Mucosa of rectum (tissue), 2 donors: ENCODE data around the gene INPP4A.

Experiments
- H3K27ac ChIP-seq, 2 donors: one replicate each; pipeline ENCODE4 v1.7.0; 2013; ENCODE audit warnings: inconsistent platforms in 2 of 2, low read depth in 2 of 2, low read length in 2 of 2
- H3K27me3 ChIP-seq, 2 donors: one replicate each; pipeline ENCODE4 v1.7.0; 2013; ENCODE audit warnings: low read length in 2 of 2; ENCODE audit not compliant: control insufficient read depth in 2 of 2, insufficient read depth in 2 of 2
- H3K36me3 ChIP-seq, 2 donors: one replicate each; pipeline ENCODE4 v1.7.0; 2013; ENCODE audit warnings: low read length in 2 of 2; ENCODE audit not compliant: control insufficient read depth in 2 of 2, insufficient read depth in 2 of 2
- H3K4me1 ChIP-seq, 2 donors: one replicate each; pipeline ENCODE4 v1.7.0; 2013; ENCODE audit warnings: low read length in 2 of 2, mild to moderate bottlenecking in 1 of 2; ENCODE audit not compliant: control insufficient read depth in 2 of 2, insufficient read depth in 2 of 2
- H3K4me3 ChIP-seq, 2 donors: one replicate each; pipeline ENCODE4 v1.7.0; 2013; ENCODE audit warnings: low read length in 2 of 2
- H3K9ac ChIP-seq, 2 donors: one replicate each; pipeline ENCODE4 v1.7.0; 2013; ENCODE audit warnings: low read length in 2 of 2, low read depth in 1 of 2, mild to moderate bottlenecking in 1 of 2
- H3K9me3 ChIP-seq, 2 donors: one replicate each; pipeline ENCODE4 v1.7.0; 2013; ENCODE audit warnings: low read length in 2 of 2; ENCODE audit not compliant: control insufficient read depth in 2 of 2
- donor health status: healthy.
- donor health status: Normal muscosa, but diverticular disease.

The INPP4A gene

DNA sequence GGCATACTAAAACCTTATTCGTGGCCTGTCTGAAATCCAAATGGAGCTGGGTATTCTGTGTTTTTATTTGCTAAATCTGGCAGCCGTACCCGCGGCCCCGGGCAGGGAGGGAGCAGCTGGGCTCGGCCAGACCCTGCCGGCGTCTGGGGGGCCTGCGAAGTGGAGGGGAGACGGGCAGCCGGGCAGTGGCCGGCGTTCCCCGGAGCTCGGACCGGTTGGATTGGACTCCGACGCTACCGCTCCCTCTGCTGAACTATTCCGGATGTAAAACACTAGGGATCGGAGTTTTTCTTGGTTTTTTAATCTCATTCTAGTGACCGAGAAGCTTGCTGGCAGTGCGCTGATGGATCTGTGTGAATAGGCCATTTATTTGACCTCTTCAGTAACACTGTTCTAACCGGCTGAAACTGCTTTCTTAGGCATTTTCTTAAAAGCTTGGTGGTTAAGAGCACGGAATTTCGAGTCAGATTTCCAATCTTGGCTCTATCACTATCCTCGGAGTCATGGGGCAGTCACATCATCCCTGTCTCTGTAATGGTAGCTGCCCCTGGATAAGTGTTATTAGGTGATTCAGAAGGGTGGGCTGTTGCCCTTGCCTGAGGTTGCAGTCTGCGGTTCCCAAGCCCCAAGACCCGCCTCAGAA is 164.4 kb downstream of the INPP4A start:
- Histone ChIP-seq H3K27ac (peak overlapping the region; percentile 91 to 94), H3K9ac (peak overlapping the region; percentile 93 to 97), H3K27me3 (no peaks in the 10 kb centered on the region), H3K36me3 (peaks cover 17 to 26% of the 10 kb centered on the region in 2 donors), H3K4me3 (peak overlapping the region; percentile 92 to 93), H3K4me1 (peaks cover 14 to 32% of the 10 kb centered on the region in 2 donors), H3K9me3 (no peaks in the 10 kb centered on the region)

DNA sequence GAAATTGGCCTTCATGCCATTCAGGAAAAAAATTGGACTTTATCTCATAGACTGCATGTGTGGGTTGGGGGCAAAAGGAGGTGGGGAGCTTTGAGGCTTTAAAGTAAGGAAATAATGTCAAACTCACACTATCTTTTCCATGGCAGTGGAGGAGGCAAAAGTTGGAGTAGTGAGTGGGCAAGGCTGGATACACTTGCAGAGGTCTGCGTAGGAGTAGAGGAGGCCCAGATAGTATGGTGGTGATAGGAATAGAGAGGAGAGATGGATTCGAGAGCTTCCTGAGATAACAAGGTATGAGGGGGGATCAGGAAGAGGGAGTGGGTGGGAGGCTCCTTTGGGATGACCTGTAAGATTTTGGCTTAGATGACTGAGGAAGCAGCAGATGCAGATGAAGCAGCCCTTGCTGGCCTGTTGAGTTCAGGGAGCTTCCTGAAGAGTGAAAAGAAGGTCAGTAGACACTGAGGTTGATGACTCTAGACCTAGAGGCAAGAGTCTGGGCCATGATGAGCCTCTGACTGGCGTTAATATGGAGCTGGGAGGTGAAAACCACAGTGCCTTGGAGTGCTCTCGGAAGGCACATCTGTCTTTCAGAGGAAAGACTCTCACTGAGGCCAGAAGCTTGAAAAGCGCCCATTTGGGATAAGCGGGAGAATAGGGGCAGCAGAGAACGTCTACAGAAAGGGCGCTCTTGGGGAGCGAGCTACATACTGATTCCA is 169.5 kb downstream of the INPP4A start:
- no peak overlapping the region for H3K9ac ChIP-seq
- H3K4me1 ChIP-seq, result peaks cover 2 to 21% of the 10 kb centered on the region in 2 donors
- peaks cover 41 to 62% of the 10 kb centered on the region in 2 donors for H3K36me3 ChIP-seq
- H3K9me3 ChIP-seq, result no peaks in the 10 kb centered on the region
- H3K4me3 ChIP-seq, result no peak overlapping the region
- H3K27me3 ChIP-seq, result no peaks in the 10 kb centered on the region
- H3K27ac ChIP-seq, result no peak overlapping the region

DNA sequence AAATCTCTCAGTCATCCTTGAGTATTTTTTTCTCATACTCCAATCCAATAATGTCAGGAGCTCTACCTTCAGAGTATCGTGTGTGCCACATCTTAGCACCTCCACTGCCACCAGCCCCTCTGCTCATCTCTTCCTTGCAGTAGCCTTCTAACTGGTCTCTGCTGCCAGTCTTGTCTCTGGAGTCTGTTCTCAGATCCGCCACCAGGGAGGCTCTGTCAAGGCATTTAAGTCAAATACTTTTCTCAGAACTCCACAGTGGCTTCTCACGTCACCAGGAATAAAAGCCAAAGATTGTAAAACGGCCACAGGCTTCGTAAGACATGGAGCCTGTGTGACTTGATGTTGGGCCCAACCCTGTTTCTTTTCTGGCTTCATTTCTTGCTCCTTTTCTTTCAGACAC is 170.8 kb downstream of the INPP4A start:
- no peak overlapping the region for H3K4me3 ChIP-seq
- H3K4me1 ChIP-seq, result peaks cover 2 to 8% of the 10 kb centered on the region in 2 donors
- H3K9me3 ChIP-seq, result no peaks in the 10 kb centered on the region
- peaks cover 45 to 67% of the 10 kb centered on the region in 2 donors for H3K36me3 ChIP-seq
- no peak overlapping the region for H3K9ac ChIP-seq
- no peak overlapping the region for H3K27ac ChIP-seq
- H3K27me3 ChIP-seq, result no peaks in the 10 kb centered on the region

DNA sequence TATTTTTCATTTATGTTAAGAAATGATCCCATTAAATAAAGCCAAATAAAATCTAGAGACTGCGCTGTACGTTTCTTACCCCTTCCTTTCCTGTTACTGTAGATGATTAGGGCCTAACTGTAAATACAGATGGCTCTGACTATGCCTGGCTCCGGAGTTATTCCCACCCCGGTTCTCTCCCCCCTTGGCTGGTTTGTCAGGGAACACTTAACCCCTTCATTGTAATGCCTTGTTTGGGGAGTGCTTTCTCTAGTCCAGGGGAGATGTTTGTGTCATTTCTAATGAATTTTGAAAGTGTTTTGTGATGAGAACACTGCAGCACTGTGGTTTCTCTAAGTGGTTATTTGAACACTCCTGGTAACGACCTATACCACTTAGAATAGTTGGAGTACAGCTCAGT is 172.5 kb downstream of the INPP4A start:
- no peak overlapping the region for H3K9ac ChIP-seq
- peaks cover 48 to 62% of the 10 kb centered on the region in 2 donors for H3K36me3 ChIP-seq
- no peak overlapping the region for H3K4me3 ChIP-seq
- no peak overlapping the region for H3K27ac ChIP-seq
- H3K27me3 ChIP-seq, result no peaks in the 10 kb centered on the region
- H3K4me1 ChIP-seq, result no peaks in the 10 kb centered on the region
- no peaks in the 10 kb centered on the region for H3K9me3 ChIP-seq

DNA sequence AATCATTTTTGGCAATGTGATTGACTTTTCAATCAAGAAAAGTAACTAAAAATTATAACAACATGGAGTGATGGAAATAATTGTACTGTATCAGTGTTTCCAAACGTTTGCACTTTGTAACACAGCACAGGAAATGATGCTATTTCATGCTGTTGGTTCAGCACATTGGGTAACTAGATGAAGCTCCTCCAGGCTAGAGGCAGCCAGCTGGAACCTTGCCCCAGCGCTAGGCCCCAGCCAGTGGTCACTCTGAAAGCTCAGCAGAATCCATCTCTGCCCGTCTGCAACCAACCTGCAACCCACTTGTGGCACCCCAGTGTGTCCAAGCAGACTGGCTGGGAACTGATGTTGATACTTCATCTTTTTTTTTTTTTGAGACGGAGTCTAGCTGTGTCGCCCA is 179.0 kb downstream of the INPP4A start:
- Histone ChIP-seq H3K36me3 (peaks cover 17 to 19% of the 10 kb centered on the region in 2 donors), H3K27ac (no peak overlapping the region), H3K9ac (no peak overlapping the region), H3K27me3 (no peaks in the 10 kb centered on the region), H3K4me1 (no peaks in the 10 kb centered on the region), H3K4me3 (no peak overlapping the region), H3K9me3 (no peaks in the 10 kb centered on the region)

DNA sequence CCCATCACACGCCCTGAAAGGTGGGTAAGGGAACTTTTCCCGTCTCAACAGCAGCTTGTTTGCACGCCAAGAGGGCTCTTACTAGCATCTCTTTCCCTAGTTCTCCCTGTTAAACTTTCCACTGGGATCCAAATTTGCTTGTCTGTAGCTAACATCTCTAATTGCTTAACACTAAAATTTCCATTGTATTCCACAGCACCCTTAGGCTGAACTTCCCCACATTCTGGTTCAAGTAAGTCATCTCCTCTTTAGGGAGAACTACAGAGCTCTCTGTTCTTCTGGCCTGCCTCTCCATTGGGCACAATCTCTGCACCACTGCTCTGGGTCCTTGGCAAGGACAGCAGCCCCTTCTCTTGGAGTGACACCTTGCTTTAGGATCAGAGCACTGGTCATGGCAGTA is 187.7 kb downstream of the INPP4A start:
- H3K27ac ChIP-seq, result no peak overlapping the region
- H3K9ac ChIP-seq, result no peak overlapping the region
- H3K36me3 ChIP-seq, result peaks cover 40 to 52% of the 10 kb centered on the region in 2 donors
- H3K27me3 ChIP-seq, result no peaks in the 10 kb centered on the region
- H3K4me3 ChIP-seq, result no peak overlapping the region
- H3K4me1 ChIP-seq, result no peaks in the 10 kb centered on the region
- no peaks in the 10 kb centered on the region for H3K9me3 ChIP-seq

DNA sequence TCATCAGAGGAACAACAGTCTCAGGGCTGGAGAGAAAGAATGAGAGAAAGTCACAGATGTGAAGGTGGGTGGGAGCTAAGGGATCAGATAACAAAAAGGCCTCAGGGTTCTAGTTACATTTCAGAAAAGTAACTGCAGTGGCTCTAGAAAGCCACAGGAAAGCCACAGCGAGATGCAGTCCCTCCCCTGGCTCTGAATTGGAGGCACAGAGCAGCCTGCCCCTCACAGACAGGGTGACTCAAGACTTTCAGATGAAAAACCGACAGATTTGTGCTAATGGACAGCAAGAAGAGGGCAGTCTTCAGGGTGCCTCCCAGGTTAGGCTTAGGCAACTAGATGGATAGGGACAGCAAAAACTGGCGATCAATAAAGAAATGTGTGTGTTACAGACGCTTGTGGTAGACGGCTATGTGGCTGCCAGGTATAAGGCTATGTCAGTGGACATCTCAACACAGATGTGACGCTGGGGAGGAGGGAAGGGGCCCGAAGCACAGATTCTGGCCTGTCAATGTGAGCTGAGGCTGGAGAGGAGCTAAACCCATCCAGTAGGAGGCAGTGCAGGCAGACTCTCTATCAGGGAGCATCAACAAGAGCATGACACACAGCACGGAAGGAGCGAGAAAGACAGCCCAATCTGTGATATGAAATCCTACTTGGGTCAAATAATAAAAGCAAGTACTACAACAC is 189.9 kb downstream of the INPP4A start:
- Histone ChIP-seq H3K4me1 (no peaks in the 10 kb centered on the region), H3K36me3 (peaks cover 43 to 66% of the 10 kb centered on the region in 2 donors), H3K9me3 (no peaks in the 10 kb centered on the region), H3K27me3 (no peaks in the 10 kb centered on the region), H3K27ac (no peak overlapping the region), H3K4me3 (no peak overlapping the region), H3K9ac (no peak overlapping the region)

DNA sequence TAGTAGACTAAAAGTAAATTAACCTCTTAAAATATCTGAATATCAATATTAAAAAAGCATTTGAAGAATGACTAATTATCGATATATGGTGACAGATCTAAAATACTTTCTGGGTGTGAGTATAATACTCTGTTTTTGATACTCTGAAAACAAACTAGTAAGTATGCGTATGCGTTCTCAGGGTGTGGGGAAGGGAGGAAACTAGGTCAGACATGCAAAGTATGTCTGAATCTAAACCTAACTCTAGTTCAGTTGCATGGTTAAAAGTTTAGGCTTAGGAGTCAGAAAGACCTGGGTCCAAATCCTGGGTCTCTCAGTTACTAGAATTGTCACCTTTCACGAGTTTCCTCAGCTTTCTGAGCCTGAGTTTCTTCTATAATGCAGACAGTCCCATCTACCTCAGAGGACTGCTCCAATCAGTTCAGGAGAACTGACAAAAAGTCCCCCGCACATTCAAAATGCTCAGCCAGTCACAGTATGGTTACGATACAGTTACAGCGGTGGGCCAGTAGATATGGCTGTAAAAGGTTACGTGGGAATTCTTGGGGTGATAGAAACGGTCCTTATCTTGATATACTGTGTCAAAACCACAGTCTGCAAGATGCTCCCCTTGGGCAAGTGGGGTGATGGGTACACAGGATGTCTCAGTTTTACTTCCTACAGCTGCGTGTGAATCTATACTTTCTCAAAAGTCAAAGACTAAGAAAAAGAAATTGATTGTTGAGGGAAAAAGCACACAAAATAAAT is 192.9 kb downstream of the INPP4A start:
- Histone ChIP-seq H3K9ac (no peak overlapping the region), H3K36me3 (peaks cover 43 to 51% of the 10 kb centered on the region in 2 donors), H3K27ac (peak overlapping the region in 1 of 2 donors; percentile 18)

DNA sequence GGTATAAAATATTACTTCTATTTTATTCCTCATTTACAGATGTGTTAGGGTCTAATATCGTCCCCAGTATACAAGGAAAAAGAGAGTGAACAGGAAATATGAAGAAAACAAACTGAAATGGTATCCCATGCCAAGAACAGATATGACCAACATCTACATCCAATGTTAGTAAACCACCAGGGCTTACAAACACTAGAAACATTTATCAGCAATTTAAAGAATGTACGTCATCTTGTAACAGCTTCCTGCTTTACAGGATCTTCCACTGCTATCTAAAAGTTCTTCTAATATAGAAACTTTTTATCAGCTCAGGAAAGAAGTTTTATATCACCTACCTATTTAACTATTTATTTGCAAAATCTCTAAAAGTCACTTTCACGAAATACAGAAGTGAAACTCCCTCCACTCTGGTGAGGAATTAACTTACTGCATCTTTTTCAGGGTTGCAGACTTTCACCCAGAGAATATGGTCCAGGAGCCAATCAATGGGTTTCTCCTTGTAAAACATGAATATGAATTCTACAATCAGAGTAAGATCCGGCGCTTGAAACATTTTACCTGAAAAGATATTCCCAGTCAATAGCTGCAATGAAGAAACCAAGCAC is 198.9 kb downstream of the INPP4A start:
- peaks cover 19 to 41% of the 10 kb centered on the region in 2 donors for H3K36me3 ChIP-seq
- H3K9me3 ChIP-seq, result no peaks in the 10 kb centered on the region
- H3K27ac ChIP-seq, result no peak overlapping the region
- H3K4me3 ChIP-seq, result no peak overlapping the region
- H3K4me1 ChIP-seq, result no peaks in the 10 kb centered on the region
- H3K9ac ChIP-seq, result no peak overlapping the region
- no peaks in the 10 kb centered on the region for H3K27me3 ChIP-seq

More for the DNA sequence above, 192.9 kb downstream of the INPP4A start:
- Histone ChIP-seq H3K9me3 (no peaks in the 10 kb centered on the region), H3K4me3 (no peak overlapping the region), H3K27me3 (no peaks in the 10 kb centered on the region), H3K4me1 (no peaks in the 10 kb centered on the region)
